Stimulated activated CD4-positive, alpha-beta T cell treated with anti-CD3 and anti-CD28 coated beads, Interleukin-12 subunit alpha, Interleukin-12 subunit beta, amount 100 ng/mL, for 4 hours (primary cell): ENCODE results near the gene KCNJ10.

Experiments used
- DNase-seq: peaks from one replicate; pipeline ENCODE4 v3.0.0-alpha.2; 2020

The KCNJ10 gene

DNA sequence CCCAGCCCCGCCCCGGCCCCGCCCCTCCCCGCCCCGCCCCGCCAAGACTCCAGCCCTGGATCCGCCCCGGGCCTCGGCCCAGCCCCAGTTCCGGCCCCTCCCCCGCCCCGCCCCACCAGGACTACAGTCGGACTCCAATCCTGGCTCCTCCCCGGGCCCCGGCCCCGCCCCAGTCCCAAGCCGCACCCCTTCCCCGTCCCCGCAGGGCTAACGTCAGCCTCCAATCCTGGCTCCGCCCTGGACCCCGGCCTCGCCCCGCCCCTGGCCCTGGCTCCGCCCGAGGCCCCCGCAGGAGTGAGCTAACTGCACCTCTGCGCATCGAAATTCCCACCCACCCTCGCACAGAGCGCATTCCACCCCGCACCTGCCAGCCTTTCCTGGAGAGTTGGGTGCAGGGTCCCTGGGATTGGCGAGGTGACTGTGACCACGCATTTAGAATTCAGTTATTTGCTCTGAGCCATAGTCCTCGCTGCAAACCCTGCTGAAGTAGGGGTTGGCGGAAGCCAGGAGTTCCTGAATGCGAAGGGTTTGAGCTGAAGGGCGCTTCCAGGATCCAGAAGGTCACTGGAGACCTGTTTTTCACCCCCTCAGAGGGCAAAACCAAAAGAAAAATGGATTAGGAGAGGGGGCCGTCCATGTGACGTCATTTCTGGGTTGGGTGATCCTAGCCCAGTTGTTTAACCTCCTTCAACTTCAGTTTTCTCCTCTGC lies 29.0 kb upstream of the KCNJ10 start:
- DNase-seq: peak; percentile 99

DNA sequence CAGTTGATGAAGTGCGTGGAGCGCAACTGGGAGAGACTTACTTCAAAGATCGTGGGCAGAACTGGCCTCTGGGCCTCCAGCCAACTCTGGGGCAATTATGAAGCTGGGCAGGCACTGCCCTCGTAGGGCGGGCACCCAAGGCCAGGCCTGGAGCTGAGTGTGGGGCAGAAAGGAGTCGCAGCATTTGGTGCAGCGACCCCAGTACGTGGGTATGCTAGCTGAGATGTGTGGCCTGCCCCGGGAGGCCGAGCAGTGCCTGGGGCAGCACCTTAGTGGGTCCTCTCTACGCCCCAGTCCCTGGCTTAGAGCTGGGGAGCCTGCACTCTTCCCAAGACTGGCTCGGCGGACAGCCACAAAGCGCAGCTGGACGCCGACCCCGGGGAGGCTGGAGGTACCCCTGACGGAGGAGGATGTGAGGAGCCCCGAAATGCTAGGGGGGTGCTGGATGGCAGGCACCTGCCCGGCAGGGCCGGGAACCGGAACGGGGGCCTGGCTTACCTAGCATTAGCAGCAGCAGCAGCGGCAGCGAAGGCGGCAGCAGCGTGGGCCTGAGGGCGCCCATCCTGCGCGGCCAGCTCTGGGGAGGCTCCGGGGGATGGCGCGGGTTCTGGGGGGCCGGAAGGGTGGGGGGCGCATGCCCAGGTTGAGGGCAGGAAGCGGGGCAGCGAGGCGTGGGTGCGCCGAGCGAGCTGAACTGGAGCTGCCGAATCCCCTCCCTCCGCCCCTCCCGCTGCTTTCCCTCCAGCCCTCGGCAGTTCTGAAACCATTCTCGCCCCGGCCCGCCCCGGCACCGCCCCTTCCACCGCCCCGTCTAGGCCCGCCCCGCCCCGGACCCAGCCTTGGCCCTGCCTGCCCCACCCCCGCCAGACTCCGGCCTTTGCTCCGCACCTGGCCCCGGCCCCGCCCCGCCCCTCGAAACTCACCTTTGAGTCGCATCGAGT lies 28.2 kb upstream of the KCNJ10 start, which contains the start of gene IGSF8:
IGSF8 (minus strand) TSS at position 709 of the 941 bp plus-strand sequence; CDS start at position 562, 147 bp downstream.
- peak; percentile 93 for DNase-seq

DNA sequence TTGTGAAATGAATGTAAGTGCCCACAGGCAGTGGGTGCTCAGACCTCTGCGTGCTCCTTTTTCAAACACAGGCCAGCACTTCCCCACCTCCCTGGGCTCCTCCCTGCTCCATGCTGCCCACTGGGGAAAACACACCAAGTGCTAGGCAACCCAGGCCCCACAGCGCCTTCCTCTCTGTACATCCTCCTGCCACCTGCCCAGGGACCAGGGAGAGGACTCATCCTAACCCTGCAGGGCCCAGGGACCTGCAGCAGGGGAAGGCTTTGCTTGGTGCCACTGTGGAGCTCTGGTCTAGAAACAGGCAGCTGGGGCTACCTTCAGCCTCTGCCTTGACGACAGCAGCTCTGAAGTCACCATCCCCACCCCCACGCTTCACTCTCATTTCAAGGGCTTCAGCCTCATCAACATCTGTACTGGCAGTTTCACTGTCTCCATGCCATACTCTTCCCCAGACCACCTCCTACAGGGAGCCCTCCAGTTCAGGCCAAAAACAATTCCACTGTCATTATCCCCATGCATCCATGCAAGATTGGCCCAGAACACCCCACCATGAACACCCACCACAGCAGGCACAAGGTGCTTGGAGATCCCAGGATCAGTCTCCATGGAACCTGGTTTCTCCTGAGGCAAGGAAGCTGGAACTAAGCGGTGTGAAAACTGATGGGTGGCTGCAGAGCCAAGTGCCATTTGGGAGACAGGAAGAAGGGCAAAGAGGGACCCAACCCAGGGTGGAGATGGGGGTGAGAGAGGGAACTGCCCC lies 27.4 kb upstream of the KCNJ10 start:
- peak; percentile 15 for DNase-seq

DNA sequence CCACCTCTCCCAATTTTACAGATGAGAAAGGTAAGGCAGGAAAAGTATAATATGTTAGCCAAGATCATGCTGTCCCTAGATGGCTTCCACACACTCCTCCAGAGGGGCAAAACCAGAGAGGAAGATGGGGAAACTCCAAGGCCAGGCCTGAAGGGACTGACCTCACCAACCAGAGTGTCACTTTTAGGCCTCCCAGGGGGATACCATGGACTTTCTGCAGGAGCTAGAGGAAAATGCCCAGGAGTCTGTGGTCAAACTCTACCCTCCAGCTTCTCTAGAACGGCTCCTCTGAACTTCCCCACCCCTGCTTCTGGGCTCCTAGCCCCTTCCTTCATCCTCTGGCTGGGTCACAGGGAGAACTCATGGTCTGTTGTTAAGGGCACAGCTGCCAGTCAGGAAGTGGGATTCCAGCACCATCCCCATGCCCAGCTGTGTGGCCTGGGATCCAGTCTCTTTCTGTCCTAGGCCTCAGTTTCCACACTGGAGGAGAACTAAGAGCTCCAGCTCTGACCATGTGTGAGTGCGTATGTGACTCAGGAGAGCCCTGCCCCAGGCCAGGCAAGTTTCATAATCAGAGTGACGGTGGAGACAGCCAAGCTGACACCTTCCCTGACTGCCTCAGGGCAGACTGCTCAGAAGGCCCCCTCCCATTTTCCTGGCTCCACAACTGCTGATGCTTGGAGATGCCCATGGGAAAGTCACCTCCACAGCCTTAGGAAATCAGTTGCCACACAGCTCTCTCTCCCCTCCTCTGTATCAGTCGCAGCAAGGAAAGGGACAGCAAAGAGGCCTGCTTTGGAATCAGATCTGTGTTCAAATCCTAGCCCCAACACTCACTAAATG lies 26.5 kb upstream of the KCNJ10 start:
- no peak for DNase-seq

DNA sequence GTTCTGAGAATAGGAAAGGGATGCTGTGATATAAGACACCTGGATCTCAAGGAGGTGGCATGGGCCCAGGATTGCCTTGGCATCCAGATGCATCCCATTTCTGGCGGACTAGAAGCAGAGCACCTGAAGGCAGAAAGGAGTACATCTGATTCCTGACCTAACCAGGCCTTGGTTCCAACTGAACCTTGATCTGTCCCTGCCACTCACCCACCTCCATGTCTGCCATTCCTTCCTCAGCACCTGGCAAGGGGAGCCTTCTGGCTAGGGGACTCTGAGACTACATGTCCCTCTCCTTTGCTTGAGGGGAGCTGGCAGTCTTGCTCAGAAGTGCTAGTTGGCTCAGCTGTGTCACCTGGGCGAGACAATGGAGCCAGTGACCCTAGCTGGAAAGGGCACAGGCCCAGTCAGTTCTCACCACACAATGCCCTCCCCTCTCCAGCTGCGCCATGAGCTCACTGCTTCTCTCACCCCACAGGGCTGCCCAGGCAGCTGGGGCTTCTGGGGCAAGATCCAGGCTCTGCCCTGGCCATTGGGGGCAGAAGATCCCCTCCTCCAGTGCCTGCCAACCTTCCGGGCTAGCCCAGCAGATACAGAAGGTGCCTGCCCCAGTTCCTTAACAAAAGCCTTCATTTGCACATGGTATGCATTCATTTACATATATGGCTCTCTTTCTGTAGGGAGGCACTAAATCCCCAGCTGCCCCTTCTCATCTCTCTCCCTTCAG lies 25.6 kb upstream of the KCNJ10 start:
- DNase-seq: no peak

DNA sequence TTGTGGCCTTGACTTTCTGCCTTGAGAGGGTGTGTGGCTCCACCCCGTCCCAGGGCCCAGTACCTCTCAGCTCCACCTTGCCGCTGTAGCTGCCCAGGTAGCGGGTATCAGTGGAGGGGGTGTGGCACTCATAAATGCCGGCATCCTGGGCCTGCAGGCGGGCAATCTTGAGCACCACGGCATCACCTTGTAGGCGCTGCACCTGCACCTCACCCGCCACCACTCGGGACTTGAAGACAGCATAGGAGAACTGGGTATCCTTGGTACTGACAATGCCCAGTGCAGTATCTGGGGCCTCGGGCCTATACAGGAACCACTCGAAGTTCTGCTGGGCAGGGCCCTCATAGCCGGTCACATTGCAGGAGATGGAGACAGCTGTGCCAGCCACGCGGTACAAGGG lies 24.8 kb upstream of the KCNJ10 start:
- no peak for DNase-seq

DNA sequence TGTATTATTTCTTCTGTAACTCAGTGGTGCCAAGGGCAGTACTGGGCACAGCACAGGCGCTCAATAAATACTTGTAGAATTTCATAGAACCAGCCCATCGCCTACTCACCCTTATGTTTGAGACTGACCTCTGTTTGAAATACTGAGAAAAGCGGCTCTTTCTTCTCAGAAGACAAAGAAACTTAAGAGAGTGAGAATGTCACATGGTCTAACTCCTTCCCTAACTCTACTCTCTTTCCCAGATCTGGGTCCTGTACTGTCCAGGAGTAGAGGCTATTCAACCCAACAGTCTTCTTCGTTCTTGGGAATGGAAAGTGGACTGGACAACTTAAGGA lies 24.3 kb upstream of the KCNJ10 start:
- DNase-seq: no peak

DNA sequence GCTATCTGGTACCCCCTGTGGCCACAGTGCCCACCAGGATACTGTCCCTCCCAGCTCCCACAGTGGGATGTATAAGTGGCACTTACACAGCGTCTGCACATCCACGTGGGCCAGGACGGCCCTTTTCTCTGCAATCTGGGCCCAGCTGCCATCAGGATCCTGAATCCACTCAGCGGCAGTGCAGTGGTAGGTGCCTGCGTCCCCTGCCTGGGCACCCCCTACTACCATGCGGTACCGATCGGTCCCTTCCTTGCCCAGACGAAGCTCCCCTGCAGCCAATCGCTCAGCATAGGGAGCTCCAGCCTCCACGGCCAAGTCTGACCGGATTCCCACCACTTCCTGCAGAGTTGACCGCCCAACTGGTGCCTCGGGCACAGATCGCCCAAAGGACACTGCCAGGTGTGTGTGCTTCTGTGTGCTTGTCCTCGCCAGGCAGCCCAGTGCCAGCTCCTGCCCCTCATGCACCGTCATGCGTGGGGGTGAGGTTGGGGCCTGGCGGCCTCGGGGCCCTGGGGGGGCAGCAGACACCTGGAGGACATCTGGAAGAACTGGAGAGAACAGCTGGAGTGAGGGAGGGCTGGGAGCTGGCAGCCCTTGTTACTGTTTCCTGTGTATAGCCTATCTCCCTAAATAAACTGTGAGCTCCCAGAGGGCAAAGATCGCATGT lies 23.8 kb upstream of the KCNJ10 start:
- no peak for DNase-seq

DNA sequence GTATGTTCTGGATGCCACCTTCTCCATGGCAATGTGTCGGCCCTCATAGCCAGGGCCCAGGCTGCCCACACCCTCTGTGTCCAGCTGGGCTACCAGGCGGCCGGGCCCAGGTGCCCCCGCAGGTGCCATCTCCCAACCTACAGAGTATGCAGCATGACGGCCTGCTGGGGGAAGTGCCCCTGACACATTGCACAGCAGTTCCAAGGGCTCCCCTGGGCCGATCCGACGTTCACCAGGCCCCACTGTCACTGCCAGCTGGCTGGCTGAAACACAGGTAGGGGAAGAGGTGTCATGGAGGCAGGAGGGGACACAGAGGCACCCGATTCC lies 23.1 kb upstream of the KCNJ10 start:
- DNase-seq: no peak

DNA sequence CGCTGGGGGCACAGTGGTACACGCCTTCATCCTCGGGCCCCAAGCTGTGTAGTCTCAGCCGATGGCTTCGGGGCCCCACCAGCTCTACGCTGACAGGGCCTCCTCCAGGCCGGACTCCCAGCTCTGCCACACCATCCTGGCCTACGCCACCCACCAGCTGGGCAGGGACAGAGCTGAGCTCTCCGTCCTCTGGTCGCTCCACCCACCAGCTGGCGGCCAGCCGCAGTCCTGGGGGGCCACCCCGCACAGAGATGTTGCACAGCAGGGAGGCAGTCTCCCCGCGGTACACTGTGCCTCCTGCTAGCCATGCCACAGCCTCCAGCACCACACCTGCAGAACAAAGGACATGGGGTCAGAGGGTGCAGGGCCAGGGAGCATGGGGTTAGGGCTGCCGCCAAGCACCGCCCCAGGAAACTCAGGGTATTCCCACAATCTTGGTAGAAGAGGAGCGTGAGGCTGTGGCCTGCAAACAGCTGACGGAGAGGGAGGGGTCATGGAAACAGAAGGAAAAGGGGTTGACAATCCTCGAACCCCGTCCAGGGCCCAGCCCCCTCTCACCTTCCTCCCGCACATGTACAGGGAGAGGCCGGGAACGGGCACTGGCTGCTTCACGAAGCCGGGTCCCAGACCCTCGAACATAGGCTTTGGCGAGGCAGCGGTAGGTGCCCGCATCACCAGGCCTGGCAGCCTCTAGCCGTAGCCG lies 22.6 kb upstream of the KCNJ10 start:
- no peak for DNase-seq

DNA sequence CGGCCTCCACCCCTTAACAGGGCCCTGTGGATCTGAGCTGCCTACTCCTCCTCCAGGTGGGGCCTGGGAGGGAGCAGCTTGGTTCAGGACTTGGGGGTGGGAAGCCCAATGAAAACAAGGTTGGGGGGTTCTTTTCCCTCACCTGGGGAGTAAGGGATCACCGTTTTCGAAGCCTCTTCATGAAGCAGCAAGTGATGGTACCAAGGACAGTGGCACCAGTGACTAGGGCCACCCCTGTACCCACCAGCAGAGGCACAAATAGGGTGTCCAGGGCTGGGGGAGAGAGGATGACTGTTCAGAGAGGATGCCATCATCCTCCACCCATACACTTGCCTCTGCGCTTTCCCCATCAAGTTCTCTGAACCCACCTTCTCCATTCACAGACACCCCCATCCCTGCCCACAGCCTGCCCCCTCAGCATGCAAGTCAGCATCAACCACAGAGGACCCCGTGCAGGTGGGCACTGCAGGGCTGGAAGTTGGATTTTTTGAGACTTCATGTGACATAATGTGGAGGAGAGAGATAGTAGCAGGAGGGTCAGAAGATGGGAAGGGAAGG lies 21.8 kb upstream of the KCNJ10 start:
- no peak for DNase-seq

DNA sequence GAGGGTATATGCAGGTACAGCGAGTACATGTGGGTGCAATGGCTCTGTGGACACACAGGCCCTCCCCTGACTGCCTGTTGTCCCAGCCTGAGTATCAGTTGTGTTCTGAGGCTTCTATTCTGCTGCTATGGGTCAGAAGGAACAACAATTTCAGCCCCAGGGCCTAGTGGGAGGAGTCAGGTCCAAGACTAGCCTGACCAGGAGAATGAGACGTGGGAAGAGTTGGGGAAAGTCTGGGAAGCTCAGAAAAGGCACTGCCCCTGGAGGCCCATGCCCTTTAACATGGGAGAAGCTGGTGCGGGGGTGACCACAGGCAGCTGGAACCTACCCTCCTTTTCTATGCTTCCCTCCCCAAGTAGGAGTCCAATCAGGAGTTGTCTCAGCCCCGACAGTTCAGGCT lies 20.8 kb upstream of the KCNJ10 start:
- no peak for DNase-seq

DNA sequence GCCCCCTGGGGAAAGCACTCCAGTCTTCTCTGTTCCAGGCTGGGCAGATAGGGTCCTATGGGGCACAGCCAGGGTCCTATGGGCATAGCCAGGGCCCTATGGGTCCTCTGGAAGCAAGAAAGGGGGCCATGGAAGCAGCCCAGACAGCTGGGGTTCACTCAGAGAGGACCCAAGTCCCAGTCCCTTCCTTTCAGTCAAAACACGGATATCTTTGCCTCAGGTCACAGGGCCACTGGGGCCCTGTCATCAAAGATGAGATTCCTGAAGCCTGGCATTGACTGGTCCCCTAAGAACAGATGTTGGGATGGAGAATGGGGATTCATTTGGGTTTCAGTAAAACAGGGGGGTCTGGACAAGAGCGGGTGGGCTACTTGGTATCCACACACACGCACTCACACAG lies 19.9 kb upstream of the KCNJ10 start:
- DNase-seq: no peak

DNA sequence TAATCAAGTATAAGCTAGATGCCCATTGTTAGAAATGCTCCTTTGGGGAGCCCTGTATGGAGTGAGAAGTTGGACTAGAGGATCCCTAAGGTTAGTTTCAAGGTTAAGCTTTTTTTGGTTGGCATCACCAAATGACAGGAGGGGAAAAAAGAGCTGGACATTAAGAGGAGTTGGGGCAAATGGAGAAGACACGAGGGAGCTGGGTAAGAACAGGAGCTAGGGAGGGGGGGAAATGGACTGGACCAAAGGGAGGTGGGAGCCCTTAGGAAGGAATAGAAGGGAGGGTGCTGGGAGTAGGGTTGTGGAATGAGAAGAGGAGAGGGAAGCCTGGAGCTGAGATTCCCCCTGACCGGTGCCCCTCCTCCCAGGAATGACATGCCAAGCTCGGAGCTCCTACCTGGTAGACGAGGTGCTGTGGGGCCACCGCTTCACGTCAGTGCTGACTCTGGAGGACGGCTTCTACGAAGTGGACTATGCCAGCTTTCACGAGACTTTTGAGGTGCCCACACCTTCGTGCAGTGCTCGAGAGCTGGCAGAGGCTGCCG lies 17.2 kb upstream of the KCNJ10 start:
- DNase-seq: no peak

DNA sequence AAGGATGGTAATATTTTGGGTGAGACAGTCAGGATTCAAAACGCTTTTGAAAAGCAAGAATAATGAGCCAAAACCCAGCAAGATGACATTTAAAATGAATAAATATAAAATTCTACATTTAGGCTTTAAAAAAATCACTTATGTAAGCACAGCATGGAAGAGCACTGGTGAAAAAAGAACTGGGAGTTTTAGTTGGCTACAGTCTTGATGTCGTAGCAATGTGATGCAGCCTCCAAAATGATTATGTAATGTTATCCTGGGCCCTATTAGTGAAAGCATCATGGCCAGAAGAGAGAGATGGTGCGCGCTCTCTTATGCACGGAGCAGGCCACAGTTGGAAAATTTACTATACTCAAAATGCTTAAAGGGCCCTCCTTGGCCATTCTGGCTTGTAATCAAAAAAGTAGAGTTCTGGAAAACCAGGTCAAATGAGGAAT lies 16.5 kb upstream of the KCNJ10 start:
- no peak for DNase-seq

DNA sequence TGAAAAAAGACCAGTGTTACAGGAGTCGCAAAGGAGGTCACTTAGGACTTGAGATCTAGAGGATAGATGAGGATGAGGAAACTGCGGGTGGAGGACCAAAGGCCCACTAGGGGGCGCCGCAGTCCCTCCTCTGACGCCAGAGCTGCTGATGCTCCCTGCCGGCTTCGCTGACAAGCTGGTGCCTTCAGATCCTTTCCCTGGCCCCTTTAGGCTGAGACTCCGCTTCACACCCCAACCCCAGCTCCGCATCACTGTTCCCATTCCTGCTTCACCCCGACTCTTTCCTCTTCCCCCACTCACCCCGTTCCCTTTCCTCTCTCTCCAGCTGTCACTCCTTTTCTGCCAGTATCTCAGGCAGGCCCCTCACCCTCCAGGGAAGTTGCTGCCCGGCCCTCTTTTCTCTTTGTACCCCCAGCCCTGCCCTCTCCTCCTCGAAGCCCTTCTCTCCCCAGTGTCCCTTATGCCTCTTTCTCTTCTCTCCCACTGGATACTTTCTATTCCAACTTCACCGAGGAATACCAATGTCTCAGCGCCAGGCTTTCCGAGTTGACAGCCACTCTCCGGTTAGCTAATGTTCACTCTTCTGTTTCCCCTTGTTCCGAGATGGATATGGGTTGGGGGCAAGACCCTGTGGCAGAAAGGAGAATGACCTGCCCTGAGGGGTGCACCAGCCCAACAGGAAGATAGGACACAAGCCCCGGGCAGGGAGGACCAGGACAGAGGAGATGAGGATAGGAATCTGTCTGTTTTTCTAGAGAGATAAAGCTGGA lies 15.9 kb upstream of the KCNJ10 start:
- peak; percentile 77 for DNase-seq

DNA sequence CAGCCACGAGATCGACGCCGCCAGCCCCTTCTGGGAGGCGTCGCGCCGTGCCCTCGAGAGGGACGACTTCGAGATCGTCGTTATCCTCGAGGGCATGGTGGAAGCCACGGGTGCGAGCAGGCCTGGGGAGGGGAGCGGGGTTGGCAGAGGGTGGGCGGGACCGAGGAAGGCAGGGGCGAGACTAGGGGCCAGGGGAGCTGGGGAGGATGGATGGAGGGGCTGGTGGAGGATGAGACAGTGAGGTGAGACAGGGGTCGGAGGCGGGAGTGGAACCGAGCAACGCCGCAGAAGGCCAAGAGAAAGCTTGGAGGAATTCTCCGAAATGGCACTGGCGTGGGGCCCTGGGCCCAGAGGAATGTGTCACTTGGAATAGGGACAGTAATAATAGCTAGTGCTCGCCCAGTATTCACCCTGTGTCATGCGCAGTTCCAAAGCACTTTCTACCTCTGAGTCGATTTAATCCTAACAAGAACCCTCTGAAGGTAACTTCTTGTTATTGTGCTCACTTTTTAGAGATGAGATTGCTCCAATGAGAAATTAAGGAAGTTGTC lies 14.9 kb upstream of the KCNJ10 start:
- DNase-seq: no peak

DNA sequence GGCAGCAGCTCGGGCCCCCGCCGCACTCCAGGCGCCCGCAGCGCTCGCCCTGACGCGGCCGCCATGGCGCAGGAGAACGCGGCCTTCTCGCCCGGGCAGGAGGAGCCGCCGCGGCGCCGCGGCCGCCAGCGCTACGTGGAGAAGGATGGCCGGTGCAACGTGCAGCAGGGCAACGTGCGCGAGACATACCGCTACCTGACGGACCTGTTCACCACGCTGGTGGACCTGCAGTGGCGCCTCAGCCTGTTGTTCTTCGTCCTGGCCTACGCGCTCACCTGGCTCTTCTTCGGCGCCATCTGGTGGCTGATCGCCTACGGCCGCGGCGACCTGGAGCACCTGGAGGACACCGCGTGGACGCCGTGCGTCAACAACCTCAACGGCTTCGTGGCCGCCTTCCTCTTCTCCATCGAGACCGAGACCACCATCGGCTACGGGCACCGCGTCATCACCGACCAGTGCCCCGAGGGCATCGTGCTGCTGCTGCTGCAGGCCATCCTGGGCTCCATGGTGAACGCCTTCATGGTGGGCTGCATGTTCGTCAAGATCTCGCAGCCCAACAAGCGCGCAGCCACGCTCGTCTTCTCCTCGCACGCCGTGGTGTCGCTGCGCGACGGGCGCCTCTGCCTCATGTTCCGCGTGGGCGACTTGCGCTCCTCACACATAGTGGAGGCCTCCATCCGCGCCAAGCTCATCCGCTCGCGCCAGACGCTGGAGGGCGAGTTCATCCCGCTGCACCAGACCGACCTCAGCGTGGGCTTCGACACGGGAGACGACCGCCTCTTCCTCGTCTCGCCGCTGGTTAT lies 14.2 kb upstream of the KCNJ10 start:
- DNase-seq: peak; percentile 76
